GF-D8 (cell line): ENCODE measurements around the gene ACOD1.
A peak's percentile ranks its signal among the peaks of the same experiment; 100 is the strongest.

ENCODE experiments used
- DNase-seq: peaks from one replicate; lab custom pipeline; 2025; lab: John Stamatoyannopoulos, UW

ACOD1 gene

GRCh38 chr13:76991796-76992547, 43.7 kb downstream of the ACOD1 start, which contains the start of gene CLN5:
Gene CLN5 (plus strand): TSS chr13:76992081. CDS start chr13:76992099, 18 bp downstream.
- peak; percentile 86 for DNase-seq

- DNase-seq: no peak
Measured at GRCh38 chr13:76992548-76993001, 44.3 kb downstream of the ACOD1 start.

- DNase-seq: no peak
Measured at GRCh38 chr13:76993021-76993420, 44.7 kb downstream of the ACOD1 start.

DNA sequence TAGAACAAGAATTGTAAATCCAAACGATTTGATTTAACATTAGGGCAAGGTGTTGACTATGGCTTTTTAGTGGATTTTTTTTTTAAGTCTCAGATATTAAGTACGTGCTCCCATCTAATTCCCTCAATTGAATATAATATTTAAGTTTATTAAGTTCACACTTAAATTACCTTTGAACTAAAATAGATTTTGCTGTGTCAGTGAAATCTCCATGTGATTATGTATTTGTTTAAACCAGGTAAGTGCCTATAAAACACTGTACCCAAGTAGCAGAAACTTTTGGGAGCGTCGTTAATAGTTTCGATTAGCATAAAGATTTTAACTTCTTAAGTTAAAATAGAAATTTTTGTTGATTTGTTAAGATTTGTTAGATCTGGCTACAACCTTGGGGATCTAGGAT, 45.2 kb downstream of the ACOD1 start:
- no peak for DNase-seq

DNA sequence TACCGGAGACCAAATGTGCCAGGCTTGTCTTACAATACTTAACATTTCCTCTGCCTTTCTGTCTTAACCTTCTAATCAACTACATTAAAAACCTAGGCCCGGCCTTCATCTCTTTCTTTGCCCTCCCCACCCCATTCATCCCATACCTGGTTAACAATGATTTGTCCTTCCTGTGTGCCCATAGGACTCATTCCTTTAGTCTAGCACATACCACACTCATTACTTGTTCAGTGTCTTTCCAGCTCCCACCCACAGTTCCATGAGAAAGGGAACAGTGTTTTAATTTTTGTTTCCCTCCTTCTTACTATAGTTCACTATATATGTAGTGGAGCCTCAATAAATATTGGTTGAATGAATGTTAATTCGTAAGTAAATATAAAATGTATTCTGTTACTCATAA, 46.0 kb downstream of the ACOD1 start:
- no peak for DNase-seq

- DNase-seq: no peak
Measured at GRCh38 chr13:77000475-77000874, 52.2 kb downstream of the ACOD1 start.

GRCh38 chr13:77001540-77001939, 53.2 kb downstream of the ACOD1 start:
- DNase-seq: no peak

GRCh38 chr13:77001963-77002587, 53.8 kb downstream of the ACOD1 start:
- no peak for DNase-seq

- DNase-seq: no peak
Measured at GRCh38 chr13:77002590-77003190, 54.4 kb downstream of the ACOD1 start.
